Gastrocnemius medialis (tissue), 4 donors: Measurements from ENCODE around the gene MYLK.

Experiments
- POLR2A ChIP-seq, 2 donors: fragments of 450-650 bp; IDR thresholded peaks; one replicate each; pipeline ENCODE4 v1.6.1; 2017; ENCODE audit warnings: antibody characterized with exemption in 2 of 2, mild to moderate bottlenecking in 2 of 2, moderate library complexity in 2 of 2
- TF ChIP-seq, protein P1 (sequence below), 5 experiments: fragments of 450-650 bp in 3 of 5; fragments of 200-600 bp in 2 of 5; sonication (generic) in 2 of 5; IDR thresholded peaks in 4 of 5; conservative IDR thresholded peaks in 1 of 5; 1 replicate in 4 of 5; 2 replicates in 1 of 5; pipeline ENCODE4 v1.5.1; 2016 to 2019; ENCODE audit warnings: antibody characterized with exemption in 5 of 5, mild to moderate bottlenecking in 3 of 5, moderate library complexity in 3 of 5

DNA sequence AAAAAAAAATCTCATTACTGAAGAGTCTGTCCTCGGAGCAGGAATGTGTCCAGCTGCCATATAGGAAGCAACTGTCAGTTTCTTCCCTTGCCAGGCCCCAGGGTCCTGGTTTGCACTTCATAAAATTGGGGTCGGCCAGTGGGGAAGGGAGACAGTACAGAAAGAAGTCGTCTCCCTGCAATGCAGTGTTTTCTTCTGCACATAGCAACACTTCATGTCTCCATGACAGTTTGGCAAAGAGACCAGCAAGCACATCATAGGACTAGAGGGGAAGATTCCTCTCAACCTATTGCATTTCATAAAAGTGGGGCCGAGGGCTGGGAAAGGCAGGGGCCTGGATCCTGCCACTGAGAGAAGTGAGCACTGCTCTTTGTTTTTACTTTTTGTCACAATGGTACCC lies 161.1 kb downstream of the MYLK start:
- TF ChIP-seq, protein P1, sequence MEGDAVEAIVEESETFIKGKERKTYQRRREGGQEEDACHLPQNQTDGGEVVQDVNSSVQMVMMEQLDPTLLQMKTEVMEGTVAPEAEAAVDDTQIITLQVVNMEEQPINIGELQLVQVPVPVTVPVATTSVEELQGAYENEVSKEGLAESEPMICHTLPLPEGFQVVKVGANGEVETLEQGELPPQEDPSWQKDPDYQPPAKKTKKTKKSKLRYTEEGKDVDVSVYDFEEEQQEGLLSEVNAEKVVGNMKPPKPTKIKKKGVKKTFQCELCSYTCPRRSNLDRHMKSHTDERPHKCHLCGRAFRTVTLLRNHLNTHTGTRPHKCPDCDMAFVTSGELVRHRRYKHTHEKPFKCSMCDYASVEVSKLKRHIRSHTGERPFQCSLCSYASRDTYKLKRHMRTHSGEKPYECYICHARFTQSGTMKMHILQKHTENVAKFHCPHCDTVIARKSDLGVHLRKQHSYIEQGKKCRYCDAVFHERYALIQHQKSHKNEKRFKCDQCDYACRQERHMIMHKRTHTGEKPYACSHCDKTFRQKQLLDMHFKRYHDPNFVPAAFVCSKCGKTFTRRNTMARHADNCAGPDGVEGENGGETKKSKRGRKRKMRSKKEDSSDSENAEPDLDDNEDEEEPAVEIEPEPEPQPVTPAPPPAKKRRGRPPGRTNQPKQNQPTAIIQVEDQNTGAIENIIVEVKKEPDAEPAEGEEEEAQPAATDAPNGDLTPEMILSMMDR (IDR thresholded peaks at IDR 0.05 in 4 of 5, conservative IDR thresholded peaks at IDR 0.05 in 1 of 5), result no peak
- TF ChIP-seq POLR2A (IDR thresholded peaks at IDR 0.05), result no peak
